HUES64 (cell line): ENCODE data around the gene HHAT.

ENCODE experiments used
- H3K27ac ChIP-seq: 2 replicates; pipeline ENCODE4 v1.7.0; 2013; ENCODE audit warnings: low read depth, low read length, inconsistent platforms
- H3K27me3 ChIP-seq: 2 replicates; pipeline ENCODE4 v1.6.1; 2013; ENCODE audit warnings: mild to moderate bottlenecking, low read length; ENCODE audit not compliant: insufficient read depth
- H3K36me3 ChIP-seq: 2 replicates; pipeline ENCODE4 v1.6.1; 2013; ENCODE audit warnings: mild to moderate bottlenecking, low read length; ENCODE audit not compliant: insufficient read depth
- H3K4me1 ChIP-seq: 2 replicates; pipeline ENCODE4 v1.6.1; 2013; ENCODE audit warnings: mild to moderate bottlenecking, low read length, moderate library complexity; ENCODE audit not compliant: insufficient read depth
- H3K4me3 ChIP-seq: 2 replicates; pipeline ENCODE4 v1.5.1; 2013; ENCODE audit warnings: mild to moderate bottlenecking, low read length, moderate library complexity
- H3K9ac ChIP-seq: 2 replicates; pipeline ENCODE4 v1.6.1; 2013; ENCODE audit warnings: mild to moderate bottlenecking, low read depth, low read length
- H3K9me3 ChIP-seq: 2 replicates; pipeline ENCODE4 v1.6.1; 2013; ENCODE audit warnings: low read depth, low read length; ENCODE audit not compliant: insufficient read depth
- WGBS: fragments of 150-250, 120-280 bp; methylation state at CpG from one replicate; pipeline ENCODE4 v1.1.7; 2013; ENCODE audit warnings: missing lambda C conversion rate; 5-methylcytosine and 5-hydroxymethylcytosine counted together

Gene HHAT

GRCh38 chr1:210706246-210706645, 377.5 kb downstream of the HHAT start:
- Histone ChIP-seq H3K9ac (no peak overlapping the region), H3K4me1 (peaks cover 4% of the 10 kb centered on the region; the same call in 1 of the 2 replicates), H3K4me3 (no peak overlapping the region), H3K27ac (no peak overlapping the region), H3K27me3 (no peaks in the 10 kb centered on the region), H3K9me3 (no peaks in the 10 kb centered on the region), H3K36me3 (no peaks in the 10 kb centered on the region)
- 93% methylated on average over 3 of the region's 3 CpGs for WGBS

GRCh38 chr1:210707300-210708240, 378.9 kb downstream of the HHAT start:
- WGBS: 82% methylated on average over 7 of the region's 7 CpGs
- no peak overlapping the region for H3K9ac ChIP-seq
- H3K4me1 ChIP-seq: peaks cover 4% of the 10 kb centered on the region; the same call in 1 of the 2 replicates
- no peaks in the 10 kb centered on the region for H3K36me3 ChIP-seq
- no peaks in the 10 kb centered on the region for H3K27me3 ChIP-seq
- H3K4me3 ChIP-seq: no peak overlapping the region
- no peaks in the 10 kb centered on the region for H3K9me3 ChIP-seq
- H3K27ac ChIP-seq: no peak overlapping the region

- Histone ChIP-seq H3K27ac (no peak overlapping the region), H3K36me3 (no peaks in the 10 kb centered on the region), H3K9ac (no peak overlapping the region), H3K9me3 (no peaks in the 10 kb centered on the region), H3K27me3 (no peaks in the 10 kb centered on the region), H3K4me3 (no peak overlapping the region), H3K4me1 (peaks cover 4% of the 10 kb centered on the region; the same call in 1 of the 2 replicates)
- 98% methylated on average over 2 of the region's 2 CpGs for WGBS
Observed at GRCh38 chr1:210709701-210710100, 381.0 kb downstream of the HHAT start.

- 87% methylated on average over 7 of the region's 7 CpGs for WGBS
- Histone ChIP-seq H3K36me3 (no peaks in the 10 kb centered on the region), H3K9me3 (no peaks in the 10 kb centered on the region), H3K4me3 (no peak overlapping the region), H3K9ac (no peak overlapping the region), H3K27ac (no peak overlapping the region), H3K4me1 (peaks cover 4% of the 10 kb centered on the region; the same call in 1 of the 2 replicates), H3K27me3 (no peaks in the 10 kb centered on the region)
Observed at GRCh38 chr1:210711825-210712612, 383.3 kb downstream of the HHAT start.

GRCh38 chr1:210715072-210715471, 386.4 kb downstream of the HHAT start:
- Histone ChIP-seq H3K9ac (no peak overlapping the region), H3K36me3 (no peaks in the 10 kb centered on the region), H3K4me3 (no peak overlapping the region), H3K27me3 (no peaks in the 10 kb centered on the region), H3K4me1 (no peaks in the 10 kb centered on the region), H3K9me3 (no peaks in the 10 kb centered on the region), H3K27ac (no peak overlapping the region)

- 89% methylated on average over 1 of the region's 1 CpG for WGBS
- no peaks in the 10 kb centered on the region for H3K4me1 ChIP-seq
Observed at GRCh38 chr1:210722410-210723081, 393.8 kb downstream of the HHAT start.

GRCh38 chr1:210723646-210724045, 394.9 kb downstream of the HHAT start:
- H3K27ac ChIP-seq: no peak overlapping the region
- H3K9me3 ChIP-seq: no peaks in the 10 kb centered on the region
- H3K9ac ChIP-seq: no peak overlapping the region
- no peaks in the 10 kb centered on the region for H3K27me3 ChIP-seq
- H3K4me3 ChIP-seq: no peak overlapping the region
- 81% methylated on average over 4 of the region's 4 CpGs for WGBS
- 0 out of 2 replicates have a peak, but pooled peaks cover 3% of the 10 kb centered on the region for H3K4me1 ChIP-seq
- no peaks in the 10 kb centered on the region for H3K36me3 ChIP-seq

More at GRCh38 chr1:210722410-210723081, 393.8 kb downstream of the HHAT start:
- no peak overlapping the region for H3K9ac ChIP-seq
- H3K9me3 ChIP-seq: no peaks in the 10 kb centered on the region
- H3K4me3 ChIP-seq: no peak overlapping the region
- no peak overlapping the region for H3K27ac ChIP-seq
- no peaks in the 10 kb centered on the region for H3K27me3 ChIP-seq
- H3K36me3 ChIP-seq: no peaks in the 10 kb centered on the region

GRCh38 chr1:210724768-210725167, 396.1 kb downstream of the HHAT start:
- no peaks in the 10 kb centered on the region for H3K27me3 ChIP-seq
- WGBS: 89% methylated on average over 2 of the region's 2 CpGs
- no peak overlapping the region for H3K9ac ChIP-seq
- no peaks in the 10 kb centered on the region for H3K36me3 ChIP-seq
- 0 out of 2 replicates have a peak, but pooled peaks cover 3% of the 10 kb centered on the region for H3K4me1 ChIP-seq
- no peak overlapping the region for H3K27ac ChIP-seq
- no peaks in the 10 kb centered on the region for H3K9me3 ChIP-seq
- H3K4me3 ChIP-seq: no peak overlapping the region
